Naive thymus-derived CD4-positive, alpha-beta T cell (primary cell): ENCODE results near the gene SLAMF9. TPM values are rescaled to one million over a fixed set of nuclear protein-coding genes. Genes with fewer than 3 reads are reported as not detected.
A peak's percentile ranks its signal among the peaks of the same experiment; 100 is the strongest.

Source experiments
- ATAC-seq: fragments of 150-1000 bp; cut with Tn5 transposase; 2 replicates; pipeline ENCODE4 v1.10.0; 2021; ENCODE audit warnings: mild to moderate bottlenecking, moderate library complexity
- CTCF ChIA-PET: fragments of 350-600 bp; sonication (Branson Sonifier 250); formaldehyde crosslinking; loops from one replicate; lab custom pipeline; 2021; ENCODE audit warnings: antibody characterized with exemption; lab: Charles Lee
- POLR2A ChIA-PET: fragments of 350-600 bp; sonication (Branson Sonifier 250); formaldehyde crosslinking; loops from one replicate; lab custom pipeline; 2021; ENCODE audit warnings: antibody characterized with exemption, inconsistent platforms; lab: Charles Lee
- DNase-seq, 9 donors: peaks; one replicate each; pipeline versions ENCODE4 v3.0.0 to v3.0.0-alpha.2; 2020 to 2022; ENCODE audit warnings: mixed read lengths in 1 of 9
- H3K27ac ChIP-seq: one replicate; pipeline ENCODE4 v1.7.0; 2013; ENCODE audit warnings: mild to moderate bottlenecking, low read depth, low read length, moderate library complexity
- H3K27me3 ChIP-seq, 2 donors: one replicate each; pipeline ENCODE4 v1.7.0; 2013; ENCODE audit warnings: low read length in 2 of 2, mild to moderate bottlenecking in 2 of 2, moderate library complexity in 2 of 2; ENCODE audit not compliant: control insufficient read depth in 2 of 2, insufficient read depth in 2 of 2
- H3K36me3 ChIP-seq, 3 experiments: 1 replicate in 2 of 3; 2 replicates in 1 of 3; pipeline ENCODE4 v1.7.0; 2013; ENCODE audit warnings: low read length in 3 of 3, mild to moderate bottlenecking in 3 of 3, moderate library complexity in 1 of 3; ENCODE audit not compliant: insufficient read depth in 3 of 3, control insufficient read depth in 2 of 3
- H3K4me1 ChIP-seq, 2 donors: one replicate each; pipeline ENCODE4 v1.7.0; 2013; ENCODE audit warnings: low read length in 2 of 2, mild to moderate bottlenecking in 2 of 2, moderate library complexity in 1 of 2; ENCODE audit not compliant: control insufficient read depth in 2 of 2, insufficient read depth in 2 of 2
- H3K4me3 ChIP-seq: 2 replicates; pipeline ENCODE4 v1.7.0; 2013; ENCODE audit warnings: mild to moderate bottlenecking, low read length
- H3K9me3 ChIP-seq, 3 experiments: 1 replicate in 2 of 3; 2 replicates in 1 of 3; pipeline ENCODE4 v1.7.0; 2013; ENCODE audit warnings: low read length in 3 of 3; ENCODE audit not compliant: control insufficient read depth in 2 of 3
- H3K27ac Mint-ChIP-seq, 9 donors: one replicate each; pipeline ENCODE4 v1.8.0; 2020 to 2022; ENCODE audit warnings: mixed read lengths in 9 of 9, mild to moderate bottlenecking in 8 of 9, moderate library complexity in 5 of 9, inconsistent platforms in 2 of 9
- H3K27me3 Mint-ChIP-seq, 5 donors: one replicate each; pipeline ENCODE4 v1.8.0; 2021 to 2022; ENCODE audit warnings: mixed read lengths in 5 of 5, mild to moderate bottlenecking in 1 of 5
- H3K36me3 Mint-ChIP-seq, 5 donors: one replicate each; pipeline ENCODE4 v1.8.0; 2020 to 2022; ENCODE audit warnings: mixed read lengths in 5 of 5, mild to moderate bottlenecking in 3 of 5, inconsistent platforms in 1 of 5
- H3K4me1 Mint-ChIP-seq, 7 donors: one replicate each; pipeline ENCODE4 v1.8.0; 2020 to 2022; ENCODE audit warnings: mixed read lengths in 7 of 7, mild to moderate bottlenecking in 3 of 7, inconsistent platforms in 1 of 7
- H3K4me3 Mint-ChIP-seq, 10 donors: one replicate each; pipeline ENCODE4 v1.8.0; 2020 to 2022; ENCODE audit warnings: mild to moderate bottlenecking in 10 of 10, mixed read lengths in 10 of 10, moderate library complexity in 6 of 10, inconsistent platforms in 2 of 10
- H3K9me3 Mint-ChIP-seq, 11 donors: one replicate each; pipeline ENCODE4 v1.8.0; 2020 to 2022; ENCODE audit warnings: mixed read lengths in 11 of 11, mild to moderate bottlenecking in 4 of 11, inconsistent platforms in 1 of 11, moderate library complexity in 1 of 11
- intact Hi-C, 2 donors: fragments of 100-400 bp; cut with micrococcal nuclease; formaldehyde crosslinking; loops; one replicate each; pipeline ENCODE4 v1.15.1; 2023
- polyA plus RNA-seq, 2 donors: library from polyadenylated mRNA; unstranded; fragments of 300-500 nt; fragmentation: Illumina TruSeq; gene quantifications; one replicate each; pipeline ENCODE4 v1.2.3, GENCODE V29; 2021
- total RNA-seq, 6 experiments: library from RNA in 5 of 6; stranded (reverse) in 5 of 6; gene quantifications; 1 replicate in 5 of 6; 2 replicates in 1 of 6; pipeline ENCODE4 v1.2.3 and lab custom pipeline; 2021 to 2026

The SLAMF9 gene
- total and polyA plus RNA-seq, 7 experiments from 2014 or later: not detected

- Mint-ChIP-seq H3K9me3 (peaks cover 0 to 1% (median 0%) of the 10 kb centered on the region in 11 donors), H3K27me3 (peaks cover 9 to 73% (median 29%) of the 10 kb centered on the region in 5 donors), H3K4me1 (peaks cover 4 to 11% (median 8%) of the 10 kb centered on the region in 7 donors), H3K4me3 (no peak overlapping the region), H3K27ac (no peak overlapping the region), H3K36me3 (no peaks in the 10 kb centered on the region)
- DNase-seq (no peak), ATAC-seq (no peak)
- no peak overlapping the region for H3K4me3 ChIP-seq
- no peaks in the 10 kb centered on the region for H3K36me3 ChIP-seq
- H3K9me3 ChIP-seq: no peaks in the 10 kb centered on the region
- ChIA-PET POLR2A (no interaction called here), CTCF (no interaction called here)
- H3K4me1 ChIP-seq: peaks cover 4 to 5% of the 10 kb centered on the region in 2 donors
- intact Hi-C loops: loop anchor here in 1 of 2 donors (5.0 kb wide), 2 partner anchors 98 to 788 kb away; no protein-coding TSS in a partner anchor
- H3K27ac ChIP-seq: no peak overlapping the region
- peaks cover 3 to 4% of the 10 kb centered on the region in 2 donors for H3K27me3 ChIP-seq
These were observed 4.1 kb downstream of the SLAMF9 start for GRCh38 chr1:159949981-159950381.

- peaks cover 16 to 74% (median 36%) of the 10 kb centered on the region in 5 donors for H3K27me3 Mint-ChIP-seq
- no peak for ATAC-seq
These were observed 4.9 kb downstream of the SLAMF9 start for GRCh38 chr1:159949123-159949522.

DNA sequence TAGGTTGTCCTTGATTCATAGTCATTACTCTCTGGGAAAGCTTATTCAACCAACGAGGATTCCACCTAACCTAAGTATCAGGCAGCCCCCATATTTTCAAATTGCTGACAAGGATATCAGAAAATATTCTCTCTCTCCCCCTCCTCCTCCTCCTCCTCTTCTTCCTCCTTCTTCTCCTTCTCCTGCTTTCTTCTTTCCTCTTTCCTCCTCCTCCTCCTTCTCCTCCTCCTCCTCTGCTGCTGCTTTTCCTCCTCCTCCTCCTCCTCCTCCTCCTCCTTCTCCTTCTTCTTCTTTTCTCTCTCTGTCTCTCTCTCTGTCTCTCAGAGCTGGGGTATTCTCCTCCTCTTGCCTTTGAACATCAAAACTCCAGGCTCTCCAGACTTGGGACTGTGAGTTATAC lies 6.1 kb downstream of the SLAMF9 start:
- Mint-ChIP-seq H3K27ac (no peak overlapping the region), H3K27me3 (peaks cover 23 to 81% (median 35%) of the 10 kb centered on the region in 5 donors)

More at GRCh38 chr1:159949123-159949522, 4.9 kb downstream of the SLAMF9 start:
- H3K36me3 Mint-ChIP-seq: no peaks in the 10 kb centered on the region
- ChIA-PET POLR2A (no interaction called here), CTCF (no interaction called here)
- Histone ChIP-seq H3K9me3 (no peaks in the 10 kb centered on the region), H3K27me3 (peaks cover 8 to 11% of the 10 kb centered on the region in 2 donors), H3K4me1 (peaks cover 4 to 7% of the 10 kb centered on the region in 2 donors), H3K27ac (no peak overlapping the region), H3K4me3 (no peak overlapping the region), H3K36me3 (no peaks in the 10 kb centered on the region)
- DNase-seq: no peak
- no peak overlapping the region for H3K4me3 Mint-ChIP-seq
- peaks cover 8 to 15% (median 12%) of the 10 kb centered on the region in 7 donors for H3K4me1 Mint-ChIP-seq
- no peak overlapping the region for H3K27ac Mint-ChIP-seq
- peaks cover 0 to 1% (median 0%) of the 10 kb centered on the region in 11 donors for H3K9me3 Mint-ChIP-seq
- intact Hi-C loops: loop anchor here in 1 of 2 donors (5.0 kb wide), 2 partner anchors 97 to 787 kb away; no protein-coding TSS in a partner anchor

DNA sequence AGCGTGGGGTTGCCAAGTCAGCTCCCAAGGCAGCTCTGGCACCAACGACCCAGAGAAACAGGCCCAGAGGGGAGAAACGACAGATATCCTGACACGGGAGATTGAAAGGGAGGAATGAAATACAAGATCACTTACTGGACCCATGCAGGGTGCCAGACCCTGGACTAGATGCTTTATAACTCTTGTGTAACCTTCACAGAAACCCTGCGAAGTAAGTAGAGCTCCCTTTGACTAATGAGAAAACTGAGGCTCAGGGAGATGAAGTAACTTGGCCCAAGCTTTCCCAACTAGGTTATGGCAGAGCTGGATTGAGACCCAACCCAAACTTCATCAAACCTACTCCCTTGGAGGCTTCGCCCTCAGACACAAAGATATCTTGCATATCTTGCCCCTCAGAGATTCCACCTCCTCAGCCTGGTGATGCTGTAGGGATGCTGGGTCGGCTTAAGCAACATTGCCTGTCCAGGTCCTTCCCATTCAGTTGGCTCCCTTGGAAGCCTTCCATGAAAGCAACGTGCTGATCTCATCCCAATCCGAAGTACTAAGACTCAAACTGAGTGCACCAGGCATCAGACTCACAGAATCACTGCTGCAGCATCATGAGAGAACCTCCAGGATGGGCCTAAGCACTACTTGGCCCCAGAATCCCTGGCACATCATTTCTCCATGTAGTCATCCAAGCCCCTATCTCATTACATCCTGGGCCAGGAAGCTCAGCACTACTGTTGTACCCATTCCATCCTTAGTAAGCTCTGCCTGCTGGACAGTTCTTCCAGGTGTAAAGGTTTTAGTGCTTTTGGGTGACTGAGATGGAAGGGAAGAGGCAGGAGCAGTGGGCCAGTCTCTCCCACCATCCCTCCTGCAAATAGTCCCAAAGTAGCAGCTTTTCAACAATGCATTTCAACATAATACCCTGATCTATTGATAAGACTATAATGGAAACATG lies 7.5 kb downstream of the SLAMF9 start:
- H3K4me1 ChIP-seq: peaks cover 4 to 7% of the 10 kb centered on the region in 2 donors
- peak overlapping the region in 1 of 9 donors; percentile 69 for H3K27ac Mint-ChIP-seq
- H3K4me1 Mint-ChIP-seq: peaks cover 8 to 18% (median 14%) of the 10 kb centered on the region in 7 donors
- H3K36me3 Mint-ChIP-seq: no peaks in the 10 kb centered on the region
- no peak for DNase-seq
- ChIA-PET CTCF (interaction anchor here (1.1 to 2.2 kb wide), 7 partner anchors 9 to 147 kb away, joined by 4 to 16 read pairs (median 8); no protein-coding TSS in a partner anchor), POLR2A (interaction anchor here (0.6 to 1.4 kb wide), 3 partner anchors 22 to 802 kb away, joined by 3 to 5 read pairs (median 4); partner anchors contain the start of gene TAGLN2)
- ATAC-seq: no peak
- H3K27me3 Mint-ChIP-seq: peaks cover 27 to 78% (median 32%) of the 10 kb centered on the region in 5 donors
- no peak overlapping the region for H3K27ac ChIP-seq
- peaks cover 8 to 11% of the 10 kb centered on the region in 2 donors for H3K27me3 ChIP-seq
- no peaks in the 10 kb centered on the region for H3K9me3 ChIP-seq
- H3K36me3 ChIP-seq: no peaks in the 10 kb centered on the region
- peak overlapping the region in 9 of 10 donors; percentile 40 to 79 (median 68) for H3K4me3 Mint-ChIP-seq
- H3K4me3 ChIP-seq: no peak overlapping the region
- H3K9me3 Mint-ChIP-seq: peaks cover 0 to 1% (median 0%) of the 10 kb centered on the region in 11 donors
- intact Hi-C loops: loop anchor here in 1 of 2 donors (5.0 kb wide), 2 partner anchors 94 to 784 kb away; no protein-coding TSS in a partner anchor

More for the DNA sequence above, 6.1 kb downstream of the SLAMF9 start:
- Histone ChIP-seq H3K27me3 (peaks cover 8 to 13% of the 10 kb centered on the region in 2 donors), H3K4me1 (peaks cover 4 to 7% of the 10 kb centered on the region in 2 donors), H3K27ac (no peak overlapping the region), H3K36me3 (no peaks in the 10 kb centered on the region), H3K4me3 (no peak overlapping the region), H3K9me3 (no peaks in the 10 kb centered on the region)
- DNase-seq: no peak
- ChIA-PET POLR2A (no interaction called here), CTCF (interaction anchor here (0.7 to 1.7 kb wide), 4 partner anchors 7 to 746 kb away, joined by 3 to 5 read pairs (median 3); no protein-coding TSS in a partner anchor)
- peaks cover 0 to 1% (median 0%) of the 10 kb centered on the region in 11 donors for H3K9me3 Mint-ChIP-seq
- ATAC-seq: no peak
- H3K36me3 Mint-ChIP-seq: no peaks in the 10 kb centered on the region
- H3K4me3 Mint-ChIP-seq: peak overlapping the region in 1 of 10 donors; percentile 58
- H3K4me1 Mint-ChIP-seq: peaks cover 8 to 15% (median 14%) of the 10 kb centered on the region in 7 donors
- intact Hi-C loops: loop anchor here in 1 of 2 donors (5.0 kb wide), 2 partner anchors 96 to 786 kb away; no protein-coding TSS in a partner anchor

DNA sequence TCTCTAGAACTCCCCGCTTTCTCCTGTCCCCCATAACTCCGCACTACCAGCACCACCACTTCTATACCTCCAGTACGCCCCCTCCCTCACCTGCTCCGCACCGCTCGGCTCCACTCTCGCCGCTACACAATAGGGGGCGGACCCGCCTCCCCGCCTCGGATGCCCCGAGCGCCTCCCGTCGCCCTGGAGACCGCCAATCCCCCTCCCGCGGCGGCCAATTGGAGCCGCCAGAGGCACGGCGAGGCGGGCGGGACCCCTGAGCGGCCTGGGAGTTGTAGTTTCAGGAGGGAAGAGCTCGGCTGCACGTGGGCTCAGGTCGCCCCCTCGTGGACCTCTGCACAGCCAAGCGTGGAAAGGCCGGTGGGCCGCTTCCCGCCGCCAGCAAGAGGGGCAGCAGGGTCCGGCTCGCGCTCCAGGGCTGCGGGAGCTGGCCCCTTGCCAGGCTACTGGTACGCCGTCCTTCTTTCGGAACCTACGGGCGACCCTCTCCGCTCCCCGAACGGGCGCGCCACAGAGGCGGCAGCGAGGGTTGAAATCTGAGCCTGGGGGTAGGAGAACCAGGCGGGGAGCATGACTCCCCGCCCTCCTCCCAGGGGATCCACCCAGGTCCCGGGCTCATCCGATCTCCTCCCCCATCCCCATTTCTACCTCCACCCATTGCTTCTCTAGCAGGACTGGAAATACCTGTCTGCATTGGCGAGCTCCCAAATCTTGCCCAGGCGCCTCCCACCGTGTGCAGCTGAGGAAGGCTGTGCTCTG lies 8.4 kb downstream of the SLAMF9 start, which contains the start of gene IGSF9:
TSS of gene IGSF9 (minus strand) at position 131 of the 759 bp plus-strand sequence. CDS start 2,159 bp downstream, outside the sequence.
- H3K27me3 Mint-ChIP-seq: peaks cover 23 to 73% (median 30%) of the 10 kb centered on the region in 5 donors

More for the DNA sequence above, 8.4 kb downstream of the SLAMF9 start, which contains the start of gene IGSF9:
- intact Hi-C loops: loop anchor here (1.0 to 5.0 kb wide), 8 partner anchors 9 to 783 kb away; partner anchors contain the start of genes DUSP23 (in 1 of the 2) and TAGLN2 (in 1 of the 2)
- peaks cover 8 to 11% of the 10 kb centered on the region in 2 donors for H3K27me3 ChIP-seq
- H3K36me3 ChIP-seq: no peaks in the 10 kb centered on the region
- Mint-ChIP-seq H3K36me3 (no peaks in the 10 kb centered on the region), H3K9me3 (peaks cover 0 to 1% (median 0%) of the 10 kb centered on the region in 11 donors), H3K27ac (peak within 1 kb of the TSS in 3 of 9 donors; percentile 9 to 69 (median 17)), H3K4me1 (peaks cover 8 to 18% (median 14%) of the 10 kb centered on the region in 7 donors), H3K4me3 (peak within 1 kb of the TSS; percentile 50 to 79 (median 72))
- DNase-seq: peak in 8 of 9 donors; percentile 60 to 84 (median 76)
- peaks cover 4 to 7% of the 10 kb centered on the region in 2 donors for H3K4me1 ChIP-seq
- ChIA-PET CTCF (interaction anchor here (1.1 to 2.2 kb wide), 6 partner anchors 10 to 146 kb away, joined by 4 to 16 read pairs (median 8); no protein-coding TSS in a partner anchor), POLR2A (interaction anchor here (0.6 to 1.4 kb wide), 3 partner anchors 21 to 801 kb away, joined by 3 to 5 read pairs (median 4); partner anchors contain the start of gene TAGLN2)
- no peak within 1 kb of the TSS for H3K27ac ChIP-seq
- ATAC-seq: peak; percentile 95
- H3K9me3 ChIP-seq: no peaks in the 10 kb centered on the region
- peak within 1 kb of the TSS; percentile 57 for H3K4me3 ChIP-seq
